ENCODE data around the gene CBX6. TPM values are rescaled to one million over a fixed set of nuclear protein-coding genes. Genes with fewer than 3 reads are reported as not detected.

CBX6 gene
- total and polyA plus RNA-seq, 9 of the 15 experiments (the other 6 are each of a cell fraction or from before 2014, with no cell fraction given): 0.75 to 31.6 (median 8.0) TPM

DNA sequence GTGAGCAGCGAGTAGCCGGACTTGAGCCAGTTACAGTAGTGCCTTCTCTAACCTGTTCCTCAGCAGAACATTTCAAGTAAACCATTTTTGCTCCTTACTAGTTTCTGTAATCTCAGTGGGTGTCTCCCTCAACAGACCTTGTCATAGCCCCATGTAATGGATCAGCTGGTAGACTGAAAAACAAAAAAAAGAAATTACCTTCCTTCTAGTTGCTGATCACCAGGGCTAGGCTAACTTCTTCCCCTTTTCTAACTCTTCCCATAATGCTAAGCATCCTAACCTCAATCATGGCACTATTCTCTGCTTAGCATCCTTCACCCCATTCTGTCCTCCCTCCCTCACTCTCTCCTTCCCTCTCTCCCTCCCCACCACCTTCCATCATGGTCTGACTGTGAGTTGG is 35.8 kb upstream of the CBX6 start:
- FAIRE-seq (no peak), ATAC-seq (no peak), DNase-seq (ENCODE audit: extremely low read depth in 1 of 4, low spot score in 3 of 4) (no peak)
- in situ Hi-C loops (cut with MboI): no loop called here
- Histone ChIP-seq H2AFZ (ENCODE audit: low read depth, low read length) (no peak overlapping the region), H3K79me2 (ENCODE audit: control insufficient read depth, insufficient read depth, low read length) (no peaks in the 10 kb centered on the region), H4K20me1 (replicated peaks; ENCODE audit: control insufficient read depth, insufficient read depth, low read length) (no peaks in the 10 kb centered on the region), H3K9ac (ENCODE audit: insufficient read depth in 1 of 2, low read depth in 2 of 2, low read length in 2 of 2) (no peak overlapping the region), H3K36me3 (ENCODE audit: control insufficient read depth, insufficient read depth, low read length) (no peaks in the 10 kb centered on the region), H3K9me3 (replicated peaks; ENCODE audit: control insufficient read depth, insufficient read depth, low read depth, low read length) (no peaks in the 10 kb centered on the region), H3K4me1 (replicated peaks in 1 of 2; ENCODE audit: control insufficient read depth in 2 of 2, insufficient read depth in 2 of 2, low read length in 2 of 2) (no peaks in the 10 kb centered on the region), H3K27ac (ENCODE audit: extremely low read depth, low read depth, low read length) (no peak overlapping the region), H3K4me2 (ENCODE audit: insufficient read depth, low read length) (no peak overlapping the region), H3K27me3 (ENCODE audit: control insufficient read depth in 2 of 2, insufficient read depth in 2 of 2, low read length in 2 of 2) (peaks cover 0 to 4% of the 10 kb centered on the region in 2 experiments; a peak in 3 of 5 replicates), H3K9me1 (ENCODE audit: control insufficient read depth, insufficient read depth, low read length) (no peaks in the 10 kb centered on the region), H3K4me3 (no peak overlapping the region)
- 26% methylated on average over 2 of the region's 2 CpGs for WGBS (ENCODE audit: insufficient coverage, low coverage, missing lambda C conversion rate)
- ChIA-PET CTCF (ENCODE audit: low intra/inter-chr PET ratio) (no interaction called here), POLR2A (no interaction called here)
- TF ChIP-seq HMBOX1 (IDR thresholded peaks at IDR 0.05): 0 out of 2 replicates have a peak, but pooled peaks have one; percentile 14
- no peak for TF ChIP-seq ZNF586 (CRISPR knock-in tag; conservative IDR thresholded peaks at IDR 0.05)
- no TSS peak for BruUV-seq (replicated peaks)
- intact Hi-C loops (cut with micrococcal nuclease): no loop called here

- Histone ChIP-seq H3K4me1 (replicated peaks in 1 of 2; ENCODE audit: control insufficient read depth in 2 of 2, insufficient read depth in 2 of 2, low read length in 2 of 2) (no peaks in the 10 kb centered on the region), H3K27me3 (ENCODE audit: control insufficient read depth in 2 of 2, insufficient read depth in 2 of 2, low read length in 2 of 2) (peaks cover 4 to 9% of the 10 kb centered on the region in 2 experiments; a peak in 3 of 5 replicates), H3K36me3 (ENCODE audit: control insufficient read depth, insufficient read depth, low read length) (no peaks in the 10 kb centered on the region), H4K20me1 (replicated peaks; ENCODE audit: control insufficient read depth, insufficient read depth, low read length) (0 out of 2 replicates have a peak, but pooled peaks cover 4% of the 10 kb centered on the region), H3K9ac (ENCODE audit: insufficient read depth in 1 of 2, low read depth in 2 of 2, low read length in 2 of 2) (no peak overlapping the region), H3K79me2 (ENCODE audit: control insufficient read depth, insufficient read depth, low read length) (no peaks in the 10 kb centered on the region), H3K4me3 (no peak overlapping the region), H3K27ac (ENCODE audit: extremely low read depth, low read depth, low read length) (no peak overlapping the region), H3K9me3 (replicated peaks; ENCODE audit: control insufficient read depth, insufficient read depth, low read depth, low read length) (no peaks in the 10 kb centered on the region), H3K4me2 (ENCODE audit: insufficient read depth, low read length) (no peak overlapping the region), H3K9me1 (ENCODE audit: control insufficient read depth, insufficient read depth, low read length) (no peaks in the 10 kb centered on the region), H2AFZ (ENCODE audit: low read depth, low read length) (no peak overlapping the region)
- in situ Hi-C loops (cut with MboI): no loop called here
- CTCF ChIA-PET (ENCODE audit: low intra/inter-chr PET ratio): no interaction called here
- intact Hi-C loops (cut with micrococcal nuclease): no loop called here
- DNase-seq (ENCODE audit: extremely low read depth in 1 of 4, low spot score in 3 of 4) (no peak), ATAC-seq (no peak), FAIRE-seq (no peak)
- POLR2A ChIA-PET: interaction anchor here (0.8 kb wide), 1 partner anchor 160 kb away, joined by 3 read pairs; no protein-coding TSS in a partner anchor
- BruUV-seq (replicated peaks): no TSS peak
- WGBS (ENCODE audit: insufficient coverage, low coverage, missing lambda C conversion rate): 4% methylated on average over 3 of the region's 3 CpGs
- TF ChIP-seq NELFE (IDR thresholded peaks at IDR 0.05; ENCODE audit: insufficient read depth, insufficient read length) (no peak), HDAC8 (tag; IDR thresholded peaks at IDR 0.05) (no peak), MXD1 (CRISPR knock-in tag; IDR thresholded peaks at IDR 0.05; ENCODE audit: borderline replicate concordance, poor library complexity, severe bottlenecking) (no peak), ZFP1 (CRISPR knock-in tag; IDR thresholded peaks at IDR 0.05) (no peak), MXI1 (IDR thresholded peaks at IDR 0.05; ENCODE audit: low read depth, low read length) (no peak), CREB5 (CRISPR knock-in tag; IDR thresholded peaks at IDR 0.05) (no peak), ZNF212 (CRISPR knock-in tag; IDR thresholded peaks at IDR 0.05) (no peak), ZFPM2 (CRISPR knock-in tag; IDR thresholded peaks at IDR 0.05) (no peak), NFE2L1 (tag; IDR thresholded peaks at IDR 0.05; ENCODE audit: borderline replicate concordance, low read depth) (no peak), ZNF395 (CRISPR knock-in tag; IDR thresholded peaks at IDR 0.05) (no peak)
These were observed 34.0 kb upstream of the CBX6 start for GRCh38 chr22:38906052-38906451.

Data from K562 (cell line).